SU-DHL-6 (cell line): Measurements from ENCODE around the gene DR1.
"Not testable (repeated sequence)": the region's sequence is repeated elsewhere in the genome, so short reads cannot be mapped to it uniquely, and the experiment has no call there.

Experiments used
- H2AFZ ChIP-seq: fragments of 200-600 bp; sonication (generic); 2 replicates; pipeline ENCODE4 v1.6.1; 2014; ENCODE audit warnings: low read depth, mild to moderate bottlenecking, moderate library complexity, mixed read lengths, antibody characterized with exemption, low read length; ENCODE audit not compliant: severe bottlenecking
- H3F3A ChIP-seq: fragments of 200-600 bp; shearing (Covaris generic); 2 replicates; pipeline ENCODE4 v1.6.0; 2016; ENCODE audit warnings: antibody characterized with exemption, mild to moderate bottlenecking; ENCODE audit not compliant: insufficient read depth
- H3K27ac ChIP-seq: fragments of 200-600 bp; sonication (generic); 2 replicates; pipeline ENCODE4 v1.5.1; 2016; ENCODE audit warnings: low read depth, mild to moderate bottlenecking, low read length, moderate library complexity, mixed read lengths
- H3K27me3 ChIP-seq: fragments of 200-600 bp; sonication (generic), shearing (Covaris generic); 2 replicates; pipeline ENCODE4 v1.6.0; 2014; ENCODE audit warnings: mild to moderate bottlenecking, low read length
- H3K36me3 ChIP-seq: fragments of 200-600 bp; sonication (generic); 2 replicates; pipeline ENCODE4 v1.6.1; 2014; ENCODE audit warnings: mild to moderate bottlenecking, low read length, mixed read lengths
- H3K4me2 ChIP-seq: fragments of 300-600, 200-600 bp; shearing (Covaris generic), sonication (generic); 2 replicates; pipeline ENCODE4 v1.6.0; 2014; ENCODE audit warnings: low read length, low read depth, mild to moderate bottlenecking; ENCODE audit not compliant: poor library complexity, severe bottlenecking
- H3K4me3 ChIP-seq: fragments of 200-600 bp; sonication (generic); 2 replicates; pipeline ENCODE4 v1.5.1; 2014; ENCODE audit warnings: antibody characterized with exemption, low read length, mild to moderate bottlenecking, mixed read lengths; ENCODE audit not compliant: insufficient read depth, poor library complexity, severe bottlenecking
- H3K79me2 ChIP-seq: fragments of 200-600 bp; sonication (generic); 2 replicates; pipeline ENCODE4 v1.6.1; 2014; ENCODE audit warnings: mild to moderate bottlenecking, low read length, moderate library complexity; ENCODE audit not compliant: insufficient read depth
- H3K9ac ChIP-seq: fragments of 200-600 bp; sonication (generic); 2 replicates; pipeline ENCODE4 v1.7.0; 2014; ENCODE audit warnings: mild to moderate bottlenecking, low read length
- H3K9me2 ChIP-seq: fragments of 200-600 bp; sonication (generic); replicated peaks from 2 replicates; pipeline ENCODE4 v1.6.1; 2014; ENCODE audit warnings: low read length; ENCODE audit not compliant: insufficient read depth
- H3K9me3 ChIP-seq: fragments of 200-600 bp; sonication (generic); 2 replicates; pipeline ENCODE4 v1.6.1; 2014; ENCODE audit warnings: low read length, mixed read lengths; ENCODE audit not compliant: insufficient read depth
- H4K20me1 ChIP-seq: fragments of 200-600 bp; sonication (generic); 2 replicates; pipeline ENCODE4 v1.6.1; 2014; ENCODE audit warnings: low read depth, mild to moderate bottlenecking, antibody characterized with exemption, low read length, moderate library complexity, mixed read lengths
- CTCF ChIP-seq: fragments of 200-600 bp; sonication (generic); IDR thresholded peaks from one replicate; pipeline ENCODE4 v1.5.1; 2017; ENCODE audit warnings: antibody characterized with exemption, mild to moderate bottlenecking, low read length, moderate library complexity; ENCODE audit not compliant: insufficient read depth, poor library complexity, severe bottlenecking
- EZH2phosphoT487 ChIP-seq: fragments of 200-600 bp; sonication (generic), shearing (Covaris generic); conservative IDR thresholded peaks from 2 replicates; pipeline ENCODE4 v1.6.1; 2018; ENCODE audit warnings: mild to moderate bottlenecking, antibody characterized with exemption, low read length, moderate library complexity, mixed read lengths

The DR1 gene

GRCh38 chr1:93365813-93366212 is 20.1 kb downstream of the DR1 start:
- peaks cover 42% of the 10 kb centered on the region for H3K79me2 ChIP-seq
- TF ChIP-seq EZH2phosphoT487 = no peak
- TF ChIP-seq CTCF = no peak
- H3K9ac ChIP-seq = no peak overlapping the region
- no peak overlapping the region for H3K4me2 ChIP-seq
- no peak overlapping the region for H3K4me3 ChIP-seq
- 0 out of 2 replicates have a peak, but pooled peaks cover 5% of the 10 kb centered on the region for H4K20me1 ChIP-seq
- H3K27ac ChIP-seq = no peak overlapping the region
- peaks cover 9% of the 10 kb centered on the region; the same call in 1 of the 2 replicates for H3F3A ChIP-seq
- H3K9me3 ChIP-seq = no peaks in the 10 kb centered on the region
- H3K36me3 ChIP-seq = peaks cover 34% of the 10 kb centered on the region
- no peaks in the 10 kb centered on the region for H3K27me3 ChIP-seq
- no peaks in the 10 kb centered on the region for H3K9me2 ChIP-seq
- H2AFZ ChIP-seq = no peak overlapping the region

- H4K20me1 ChIP-seq = no peaks in the 10 kb centered on the region
- no peak overlapping the region for H3K27ac ChIP-seq
- no peaks in the 10 kb centered on the region for H3K9me3 ChIP-seq
- H3K9ac ChIP-seq = no peak overlapping the region
- no peaks in the 10 kb centered on the region for H3K27me3 ChIP-seq
- H3F3A ChIP-seq = 0 out of 2 replicates have a peak, but pooled peaks cover 4% of the 10 kb centered on the region
- no peak overlapping the region for H3K4me3 ChIP-seq
- TF ChIP-seq EZH2phosphoT487 = no peak
- H3K9me2 ChIP-seq = no peaks in the 10 kb centered on the region
- no peak overlapping the region for H3K4me2 ChIP-seq
- H2AFZ ChIP-seq = no peak overlapping the region
- H3K36me3 ChIP-seq = peaks cover 5% of the 10 kb centered on the region; the same call in 1 of the 2 replicates
- peaks cover 9% of the 10 kb centered on the region; the same call in 1 of the 2 replicates for H3K79me2 ChIP-seq
Observed at GRCh38 chr1:93369734-93370133, 24.0 kb downstream of the DR1 start.

- H3K27ac ChIP-seq = no peak overlapping the region
- H3K4me3 ChIP-seq = no peak overlapping the region
- H3F3A ChIP-seq = no peaks in the 10 kb centered on the region
- no peaks in the 10 kb centered on the region for H3K9me2 ChIP-seq
- H3K9me3 ChIP-seq = no peaks in the 10 kb centered on the region
- H4K20me1 ChIP-seq = no peaks in the 10 kb centered on the region
- no peak for TF ChIP-seq CTCF
- no peaks in the 10 kb centered on the region for H3K27me3 ChIP-seq
- no peaks in the 10 kb centered on the region for H3K36me3 ChIP-seq
- H3K4me2 ChIP-seq = no peak overlapping the region
- no peak overlapping the region for H3K9ac ChIP-seq
- H3K79me2 ChIP-seq = no peaks in the 10 kb centered on the region
- no peak overlapping the region for H2AFZ ChIP-seq
Observed at GRCh38 chr1:93374334-93375106, 28.8 kb downstream of the DR1 start.

- H3K9me3 ChIP-seq = no peaks in the 10 kb centered on the region; the same call in 1 of the 2 replicates
- H3K36me3 ChIP-seq = peaks cover 3% of the 10 kb centered on the region; the same call in 1 of the 2 replicates
- no peaks in the 10 kb centered on the region for H3F3A ChIP-seq
- TF ChIP-seq CTCF (no peak), EZH2phosphoT487 (no peak)
- H3K27ac ChIP-seq = no peak overlapping the region
- no peaks in the 10 kb centered on the region for H3K27me3 ChIP-seq
- H3K9ac ChIP-seq = no peak overlapping the region
- H3K4me3 ChIP-seq = no peak overlapping the region
- no peak overlapping the region for H2AFZ ChIP-seq
- no peaks in the 10 kb centered on the region for H3K79me2 ChIP-seq
- H3K9me2 ChIP-seq = no peaks in the 10 kb centered on the region
- H4K20me1 ChIP-seq = no peaks in the 10 kb centered on the region
- H3K4me2 ChIP-seq = no peak overlapping the region
Observed at GRCh38 chr1:93384656-93385055, 38.9 kb downstream of the DR1 start.

GRCh38 chr1:93386268-93386667 is 40.6 kb downstream of the DR1 start:
- not testable (repeated sequence) for H3K9ac ChIP-seq, H3K4me3 ChIP-seq, H2AFZ ChIP-seq

More at GRCh38 chr1:93386268-93386667, 40.6 kb downstream of the DR1 start:
- not testable (repeated sequence) for H3F3A ChIP-seq, H3K27me3 ChIP-seq, H3K9me3 ChIP-seq, H3K4me2 ChIP-seq, H4K20me1 ChIP-seq, H3K27ac ChIP-seq, H3K79me2 ChIP-seq, H3K9me2 ChIP-seq, H3K36me3 ChIP-seq
